Upper lobe of right lung (tissue), 1 donor: Measurements from ENCODE around the gene SMARCA2. TPM values are rescaled to one million over a fixed set of nuclear protein-coding genes. Genes with fewer than 3 reads are reported as not detected.
A peak's percentile ranks its signal among the peaks of the same experiment; 100 is the strongest.

Experiments
- ATAC-seq: fragments of 200-7000 bp; cut with Tn5 transposase; one replicate; pipeline ENCODE4 v1.9.1; 2020; ENCODE audit warnings: mild to moderate bottlenecking, moderate library complexity
- DNase-seq: peaks from one replicate; pipeline ENCODE4 v3.0.0-alpha.2; 2020
- H3K27ac ChIP-seq: fragments of 200-600 bp; one replicate; pipeline ENCODE4 v1.8.0; 2022
- H3K27me3 ChIP-seq: fragments of 200-600 bp; one replicate; pipeline ENCODE4 v1.8.0; 2022; ENCODE audit warnings: mild to moderate bottlenecking
- H3K36me3 ChIP-seq: fragments of 200-600 bp; one replicate; pipeline ENCODE4 v1.8.0; 2022
- H3K4me1 ChIP-seq: fragments of 200-600 bp; one replicate; pipeline ENCODE4 v1.8.0; 2022
- H3K4me3 ChIP-seq: fragments of 200-600 bp; one replicate; pipeline ENCODE4 v1.8.0; 2022; ENCODE audit warnings: mild to moderate bottlenecking
- H3K9me3 ChIP-seq: fragments of 200-600 bp; one replicate; pipeline ENCODE4 v1.8.0; 2022
- CTCF ChIP-seq: fragments of 200-600 bp; IDR thresholded peaks from one replicate; pipeline ENCODE4 v1.8.0; 2022; ENCODE audit warnings: antibody characterized with exemption
- intact Hi-C: fragments of 100-400 bp; cut with DNase I; formaldehyde crosslinking; loops from one replicate; pipeline ENCODE4 v1.11.0; 2022
- total RNA-seq: library from RNA; stranded (reverse); fragmentation: NEBNext Ultra II Directional; extraction: Animal tissue kit (Norgen Biotek cat#: 25700); gene quantifications from one replicate; pipeline ENCODE4 v1.2.1, GENCODE V29; 2021
- donor health status: DM: no; HTN: yes; CAD: no; lungs with severe emphysema.

The SMARCA2 gene
- total RNA-seq, 1 donor from 2014 or later, result 147 TPM

GRCh38 chr9:2021731-2022130, 6.6 kb downstream of the SMARCA2 start:
- H3K4me1 ChIP-seq, result peaks cover 85% of the 10 kb centered on the region
- no peak for ATAC-seq
- no peak for DNase-seq
- H3K9me3 ChIP-seq, result no peaks in the 10 kb centered on the region
- intact Hi-C loops, result no loop called here
- no peaks in the 10 kb centered on the region for H3K27me3 ChIP-seq
- no peak overlapping the region for H3K4me3 ChIP-seq
- no peak for TF ChIP-seq CTCF
- no peaks in the 10 kb centered on the region for H3K36me3 ChIP-seq
- no peak overlapping the region for H3K27ac ChIP-seq

- H3K27me3 ChIP-seq, result no peaks in the 10 kb centered on the region
- peaks cover 93% of the 10 kb centered on the region for H3K4me1 ChIP-seq
- ATAC-seq (no peak), DNase-seq (no peak)
- no peak for TF ChIP-seq CTCF
- no peak overlapping the region for H3K4me3 ChIP-seq
- no peaks in the 10 kb centered on the region for H3K36me3 ChIP-seq
- H3K27ac ChIP-seq, result peak overlapping the region; percentile 34
- intact Hi-C loops, result no loop called here
- no peaks in the 10 kb centered on the region for H3K9me3 ChIP-seq
Observed at GRCh38 chr9:2022560-2022959, 7.4 kb downstream of the SMARCA2 start.

GRCh38 chr9:2023042-2023441, 7.9 kb downstream of the SMARCA2 start:
- Histone ChIP-seq H3K36me3 (no peaks in the 10 kb centered on the region), H3K9me3 (no peaks in the 10 kb centered on the region), H3K27ac (peak overlapping the region; percentile 34), H3K4me3 (no peak overlapping the region), H3K27me3 (no peaks in the 10 kb centered on the region), H3K4me1 (peaks cover 98% of the 10 kb centered on the region)
- no peak for TF ChIP-seq CTCF
- no peak for ATAC-seq
- no peak for DNase-seq
- intact Hi-C loops, result no loop called here

GRCh38 chr9:2023532-2023931, 8.4 kb downstream of the SMARCA2 start:
- peaks cover 94% of the 10 kb centered on the region for H3K4me1 ChIP-seq
- no peak overlapping the region for H3K4me3 ChIP-seq
- DNase-seq, result no peak
- TF ChIP-seq CTCF, result no peak
- H3K27ac ChIP-seq, result peak overlapping the region; percentile 44
- intact Hi-C loops, result no loop called here
- no peaks in the 10 kb centered on the region for H3K27me3 ChIP-seq
- H3K9me3 ChIP-seq, result no peaks in the 10 kb centered on the region
- ATAC-seq, result no peak
- H3K36me3 ChIP-seq, result no peaks in the 10 kb centered on the region

GRCh38 chr9:2024888-2025782, 10.0 kb downstream of the SMARCA2 start:
- no peak for DNase-seq
- Histone ChIP-seq H3K36me3 (no peaks in the 10 kb centered on the region), H3K4me1 (peaks cover 78% of the 10 kb centered on the region), H3K27ac (peak overlapping the region; percentile 52), H3K4me3 (no peak overlapping the region), H3K27me3 (no peaks in the 10 kb centered on the region), H3K9me3 (no peaks in the 10 kb centered on the region)
- TF ChIP-seq CTCF, result no peak
- peak; percentile 69 for ATAC-seq
- intact Hi-C loops, result no loop called here
